MM.1S (cell line): Measurements from ENCODE around the gene PDGFD.

Source experiments
- DNase-seq: peaks from one replicate; pipeline ENCODE4 v3.0.0-alpha.2; 2015
- H2AFZ ChIP-seq: fragments of 300-600 bp; sonication (generic); 2 replicates; pipeline ENCODE4 v1.6.0; 2016; ENCODE audit warnings: antibody characterized with exemption, low read length
- H3F3A ChIP-seq: fragments of 300-600 bp; sonication (generic); 2 replicates; pipeline ENCODE4 v1.6.1; 2016; ENCODE audit warnings: mild to moderate bottlenecking, antibody characterized with exemption, low read length, moderate library complexity, mixed read lengths; ENCODE audit not compliant: insufficient read depth
- H3K27ac ChIP-seq: fragments of 300-600 bp; sonication (generic); 2 replicates; pipeline ENCODE4 v1.5.1; 2016; ENCODE audit warnings: mild to moderate bottlenecking, low read length
- H3K27me3 ChIP-seq: fragments of 300-600 bp; sonication (generic); replicated peaks from 2 replicates; pipeline ENCODE4 v1.6.0; 2016; ENCODE audit warnings: low read length; ENCODE audit not compliant: insufficient read depth
- H3K36me3 ChIP-seq: fragments of 300-600 bp; sonication (generic); replicated peaks from 2 replicates; pipeline ENCODE4 v1.6.1; 2016; ENCODE audit warnings: mild to moderate bottlenecking, low read length, mixed read lengths; ENCODE audit not compliant: insufficient read depth
- H3K4me1 ChIP-seq: fragments of 300-600 bp; sonication (generic); 2 replicates; pipeline ENCODE4 v1.6.1; 2016; ENCODE audit warnings: low read length, mixed read lengths
- H3K4me2 ChIP-seq: fragments of 300-600 bp; sonication (generic); 2 replicates; pipeline ENCODE4 v1.6.0; 2016; ENCODE audit warnings: low read depth, low read length
- H3K4me3 ChIP-seq: fragments of 300-600 bp; sonication (generic); 2 replicates; pipeline ENCODE4 v1.5.1; 2016; ENCODE audit warnings: low read length, mixed read lengths
- H3K79me2 ChIP-seq: fragments of 300-600 bp; sonication (generic); 2 replicates; pipeline ENCODE4 v1.6.1; 2016; ENCODE audit warnings: mixed run types, low read length, mixed read lengths
- H3K9ac ChIP-seq: fragments of 300-600 bp; sonication (generic); 2 replicates; pipeline ENCODE4 v1.6.1; 2016; ENCODE audit warnings: low read length, mixed read lengths
- H3K9me2 ChIP-seq: fragments of 300-600 bp; sonication (generic); replicated peaks from 2 replicates; pipeline ENCODE4 v1.6.1; 2016; ENCODE audit warnings: mild to moderate bottlenecking, low read length, mixed read lengths; ENCODE audit not compliant: insufficient read depth
- H3K9me3 ChIP-seq: fragments of 300-600 bp; sonication (generic); replicated peaks from 2 replicates; pipeline ENCODE4 v1.6.1; 2016; ENCODE audit warnings: mild to moderate bottlenecking, low read length, mixed read lengths; ENCODE audit not compliant: insufficient read depth
- H4K20me1 ChIP-seq: fragments of 300-600 bp; sonication (generic); 2 replicates; pipeline ENCODE4 v1.6.1; 2016; ENCODE audit warnings: mild to moderate bottlenecking, low read length, moderate library complexity, mixed read lengths; ENCODE audit not compliant: insufficient read depth
- CTCF ChIP-seq: fragments of 300-600 bp; sonication (generic); IDR thresholded peaks from 2 replicates; pipeline ENCODE4 v1.5.1; 2016; ENCODE audit warnings: antibody characterized with exemption, low read length, mixed read lengths
- EZH2 ChIP-seq: fragments of 300-600 bp; sonication (generic); optimal IDR thresholded peaks from 2 replicates; pipeline ENCODE3; 2017; ENCODE audit warnings: low read depth, mild to moderate bottlenecking, antibody characterized with exemption, low read length, mixed read lengths
- EZH2phosphoT487 ChIP-seq: fragments of 300-600 bp; sonication (generic); IDR thresholded peaks from 2 replicates; pipeline ENCODE4 v1.6.1; 2018; ENCODE audit warnings: antibody characterized with exemption, low read length

The PDGFD gene

GRCh38 chr11:103993507-103993906 is 170.4 kb downstream of the PDGFD start:
- Histone ChIP-seq H2AFZ (no peak overlapping the region), H3K36me3 (no peaks in the 10 kb centered on the region), H3K9ac (no peak overlapping the region), H3K79me2 (no peaks in the 10 kb centered on the region), H3K27me3 (no peaks in the 10 kb centered on the region), H3K4me3 (no peak overlapping the region), H3K9me2 (no peaks in the 10 kb centered on the region), H3K4me1 (no peaks in the 10 kb centered on the region), H3K27ac (no peak overlapping the region), H4K20me1 (no peaks in the 10 kb centered on the region), H3F3A (no peaks in the 10 kb centered on the region), H3K4me2 (no peak overlapping the region), H3K9me3 (no peaks in the 10 kb centered on the region)
- TF ChIP-seq EZH2phosphoT487, result no peak
- TF ChIP-seq EZH2, result no peak
- TF ChIP-seq CTCF, result no peak
- DNase-seq, result no peak

- no peak for DNase-seq
- H3K4me1 ChIP-seq, result no peaks in the 10 kb centered on the region
- H3F3A ChIP-seq, result no peaks in the 10 kb centered on the region
- no peak overlapping the region for H3K27ac ChIP-seq
- no peaks in the 10 kb centered on the region for H3K36me3 ChIP-seq
- no peak overlapping the region for H3K4me3 ChIP-seq
- no peaks in the 10 kb centered on the region for H3K27me3 ChIP-seq
- no peak overlapping the region for H3K9ac ChIP-seq
- TF ChIP-seq EZH2phosphoT487, result no peak
- TF ChIP-seq EZH2, result no peak
- TF ChIP-seq CTCF, result no peak
- H2AFZ ChIP-seq, result no peak overlapping the region
- H3K4me2 ChIP-seq, result no peak overlapping the region
- no peaks in the 10 kb centered on the region for H3K9me3 ChIP-seq
- H4K20me1 ChIP-seq, result no peaks in the 10 kb centered on the region
- H3K79me2 ChIP-seq, result no peaks in the 10 kb centered on the region
- no peaks in the 10 kb centered on the region for H3K9me2 ChIP-seq
These were observed 175.4 kb downstream of the PDGFD start for GRCh38 chr11:103988595-103988969.

- no peak overlapping the region for H2AFZ ChIP-seq
- H3K27ac ChIP-seq, result no peak overlapping the region
- DNase-seq, result no peak
- H4K20me1 ChIP-seq, result no peaks in the 10 kb centered on the region
- H3K4me2 ChIP-seq, result no peak overlapping the region
- no peaks in the 10 kb centered on the region for H3K9me3 ChIP-seq
- H3K9ac ChIP-seq, result no peak overlapping the region
- no peaks in the 10 kb centered on the region for H3K27me3 ChIP-seq
- H3K9me2 ChIP-seq, result no peaks in the 10 kb centered on the region
- H3K36me3 ChIP-seq, result no peaks in the 10 kb centered on the region
- no peak for TF ChIP-seq EZH2
- TF ChIP-seq EZH2phosphoT487, result no peak
- no peak for TF ChIP-seq CTCF
- no peaks in the 10 kb centered on the region for H3F3A ChIP-seq
- H3K4me1 ChIP-seq, result no peaks in the 10 kb centered on the region
- no peak overlapping the region for H3K4me3 ChIP-seq
- H3K79me2 ChIP-seq, result no peaks in the 10 kb centered on the region
These were observed 176.0 kb downstream of the PDGFD start for GRCh38 chr11:103987629-103988594.
